Measurements from ENCODE around the gene FAM227B. TPM values are rescaled to one million over a fixed set of nuclear protein-coding genes. Genes with fewer than 3 reads are reported as not detected.
"Not testable (repeated sequence)": the region's sequence is repeated elsewhere in the genome, so short reads cannot be mapped to it uniquely, and the experiment has no call there.

FAM227B gene
- 1 to 10 TPM; 4.1 to 5.7 TPM for total RNA-seq
- 4.5 to 5.1 reads per million in 2 donors for total RNA-seq

GRCh38 chr15:49620658-49621368 lies at the start of gene FAM227B, which contains the start of gene DTWD1:
FAM227B (minus strand) TSS chr15:49620818; CDS start chr15:49615171, 5,647 bp downstream.
DTWD1 (plus strand) TSS chr15:49621048; CDS start chr15:49625168, 4,120 bp downstream.
- no peaks in the 10 kb centered on the region for H3K9me3 ChIP-seq (ENCODE audit: control insufficient read depth, low read length, poor library complexity, severe bottlenecking)
- peak; percentile 98 for ATAC-seq
- peak; percentile 82 to 89 (median 89) for DNase-seq
- Mint-ChIP-seq H3K4me1 (peaks cover 20% of the 10 kb centered on the region), H3K27me3 (no peaks in the 10 kb centered on the region), H3K27ac (peak within 1 kb of the TSS; percentile 95), H3K4me3 (peak within 1 kb of the TSS; percentile 94), H3K36me3 (ENCODE audit: low read depth) (peaks cover 5% of the 10 kb centered on the region)

- no peak overlapping the region for H3K4me3 Mint-ChIP-seq
- H3K27ac Mint-ChIP-seq, result no peak overlapping the region
- no peaks in the 10 kb centered on the region for H3K9me3 ChIP-seq (ENCODE audit: control insufficient read depth, low read length, poor library complexity, severe bottlenecking)
- DNase-seq (no peak), ATAC-seq (no peak)
- no peaks in the 10 kb centered on the region for H3K36me3 Mint-ChIP-seq (ENCODE audit: low read depth)
- H3K27me3 Mint-ChIP-seq, result peaks cover 11% of the 10 kb centered on the region
- H3K4me1 Mint-ChIP-seq, result no peaks in the 10 kb centered on the region
Measured at GRCh38 chr15:49669288-49669687, 48.7 kb upstream of the FAM227B start.

- not testable (repeated sequence) for H3K9me3 ChIP-seq (ENCODE audit: control insufficient read depth, low read length, poor library complexity, severe bottlenecking); ATAC-seq; DNase-seq; H3K27me3 Mint-ChIP-seq; H3K27ac Mint-ChIP-seq; H3K4me3 Mint-ChIP-seq; H3K36me3 Mint-ChIP-seq (ENCODE audit: low read depth); H3K4me1 Mint-ChIP-seq
Measured at GRCh38 chr15:49666486-49666885, 45.9 kb upstream of the FAM227B start.

GRCh38 chr15:49664716-49665115 lies 44.1 kb upstream of the FAM227B start:
- H3K27ac Mint-ChIP-seq, result no peak overlapping the region
- no peak for ATAC-seq
- H3K9me3 ChIP-seq (ENCODE audit: control insufficient read depth, low read length, poor library complexity, severe bottlenecking), result no peaks in the 10 kb centered on the region
- DNase-seq, result no peak
- H3K27me3 Mint-ChIP-seq, result peaks cover 13% of the 10 kb centered on the region
- no peaks in the 10 kb centered on the region for H3K36me3 Mint-ChIP-seq (ENCODE audit: low read depth)
- no peak overlapping the region for H3K4me3 Mint-ChIP-seq
- H3K4me1 Mint-ChIP-seq, result no peaks in the 10 kb centered on the region

- H3K36me3 Mint-ChIP-seq (ENCODE audit: low read depth), result no peaks in the 10 kb centered on the region
- peaks cover 7% of the 10 kb centered on the region for H3K27me3 Mint-ChIP-seq
- H3K27ac Mint-ChIP-seq, result no peak overlapping the region
- no peak overlapping the region for H3K4me3 Mint-ChIP-seq
- H3K9me3 ChIP-seq (ENCODE audit: control insufficient read depth, low read length, poor library complexity, severe bottlenecking), result peaks cover 17% of the 10 kb centered on the region
- no peaks in the 10 kb centered on the region for H3K4me1 Mint-ChIP-seq
- ATAC-seq (no peak), DNase-seq (no peak)
Measured at GRCh38 chr15:49656734-49657133, 36.1 kb upstream of the FAM227B start.

- no peaks in the 10 kb centered on the region for H3K27me3 Mint-ChIP-seq
- peaks cover 17% of the 10 kb centered on the region for H3K9me3 ChIP-seq (ENCODE audit: control insufficient read depth, low read length, poor library complexity, severe bottlenecking)
- ATAC-seq, result no peak
- no peaks in the 10 kb centered on the region for H3K36me3 Mint-ChIP-seq (ENCODE audit: low read depth)
- H3K4me1 Mint-ChIP-seq, result no peaks in the 10 kb centered on the region
- H3K27ac Mint-ChIP-seq, result no peak overlapping the region
- no peak overlapping the region for H3K4me3 Mint-ChIP-seq
- DNase-seq, result no peak
Measured at GRCh38 chr15:49652922-49653321, 32.3 kb upstream of the FAM227B start.

- H3K4me1 Mint-ChIP-seq, result no peaks in the 10 kb centered on the region
Measured at GRCh38 chr15:49650676-49651075, 30.1 kb upstream of the FAM227B start.

GRCh38 chr15:49649987-49650386 lies 29.4 kb upstream of the FAM227B start:
- no peaks in the 10 kb centered on the region for H3K27me3 Mint-ChIP-seq
- H3K4me3 Mint-ChIP-seq, result no peak overlapping the region
- no peak for DNase-seq
- H3K27ac Mint-ChIP-seq, result no peak overlapping the region
- no peaks in the 10 kb centered on the region for H3K4me1 Mint-ChIP-seq
- no peak for ATAC-seq
- peaks cover 16% of the 10 kb centered on the region for H3K9me3 ChIP-seq (ENCODE audit: control insufficient read depth, low read length, poor library complexity, severe bottlenecking)
- H3K36me3 Mint-ChIP-seq (ENCODE audit: low read depth), result no peaks in the 10 kb centered on the region

More at GRCh38 chr15:49650676-49651075, 30.1 kb upstream of the FAM227B start:
- H3K9me3 ChIP-seq (ENCODE audit: control insufficient read depth, low read length, poor library complexity, severe bottlenecking), result peaks cover 16% of the 10 kb centered on the region
- H3K4me3 Mint-ChIP-seq, result no peak overlapping the region
- H3K27ac Mint-ChIP-seq, result no peak overlapping the region
- H3K36me3 Mint-ChIP-seq (ENCODE audit: low read depth), result no peaks in the 10 kb centered on the region
- ATAC-seq, result no peak
- no peaks in the 10 kb centered on the region for H3K27me3 Mint-ChIP-seq
- DNase-seq, result no peak

- ATAC-seq (no peak), DNase-seq (no peak)
- H3K4me1 Mint-ChIP-seq, result no peaks in the 10 kb centered on the region
- H3K36me3 Mint-ChIP-seq (ENCODE audit: low read depth), result peaks cover 3% of the 10 kb centered on the region
- no peaks in the 10 kb centered on the region for H3K27me3 Mint-ChIP-seq
- H3K9me3 ChIP-seq (ENCODE audit: control insufficient read depth, low read length, poor library complexity, severe bottlenecking), result no peaks in the 10 kb centered on the region
- no peak overlapping the region for H3K27ac Mint-ChIP-seq
- no peak overlapping the region for H3K4me3 Mint-ChIP-seq
Measured at GRCh38 chr15:49646891-49647290, 26.3 kb upstream of the FAM227B start.

GRCh38 chr15:49645941-49646340 lies 25.3 kb upstream of the FAM227B start:
- no peak for DNase-seq
- no peaks in the 10 kb centered on the region for H3K27me3 Mint-ChIP-seq
- H3K9me3 ChIP-seq (ENCODE audit: control insufficient read depth, low read length, poor library complexity, severe bottlenecking), result no peaks in the 10 kb centered on the region
- ATAC-seq, result no peak
- no peak overlapping the region for H3K4me3 Mint-ChIP-seq
- H3K4me1 Mint-ChIP-seq, result no peaks in the 10 kb centered on the region
- peaks cover 5% of the 10 kb centered on the region for H3K36me3 Mint-ChIP-seq (ENCODE audit: low read depth)
- H3K27ac Mint-ChIP-seq, result no peak overlapping the region

GRCh38 chr15:49645277-49645676 lies 24.7 kb upstream of the FAM227B start:
- H3K4me1 Mint-ChIP-seq, result no peaks in the 10 kb centered on the region
- H3K27ac Mint-ChIP-seq, result no peak overlapping the region
- H3K4me3 Mint-ChIP-seq, result no peak overlapping the region
- ATAC-seq (no peak), DNase-seq (no peak)
- no peaks in the 10 kb centered on the region for H3K9me3 ChIP-seq (ENCODE audit: control insufficient read depth, low read length, poor library complexity, severe bottlenecking)
- H3K36me3 Mint-ChIP-seq (ENCODE audit: low read depth), result peaks cover 5% of the 10 kb centered on the region
- H3K27me3 Mint-ChIP-seq, result no peaks in the 10 kb centered on the region

GRCh38 chr15:49644364-49644794 lies 23.8 kb upstream of the FAM227B start:
- Mint-ChIP-seq H3K36me3 (ENCODE audit: low read depth) (peaks cover 5% of the 10 kb centered on the region), H3K27ac (no peak overlapping the region), H3K27me3 (no peaks in the 10 kb centered on the region), H3K4me1 (no peaks in the 10 kb centered on the region), H3K4me3 (no peak overlapping the region)
- no peaks in the 10 kb centered on the region for H3K9me3 ChIP-seq (ENCODE audit: control insufficient read depth, low read length, poor library complexity, severe bottlenecking)
- DNase-seq (no peak), ATAC-seq (no peak)

GRCh38 chr15:49637857-49638256 lies 17.2 kb upstream of the FAM227B start:
- H3K36me3 Mint-ChIP-seq (ENCODE audit: low read depth), result peaks cover 5% of the 10 kb centered on the region

GRCh38 chr15:49628379-49628778 lies 7.8 kb upstream of the FAM227B start:
- DNase-seq (no peak), ATAC-seq (no peak)
- Mint-ChIP-seq H3K36me3 (ENCODE audit: low read depth) (peaks cover 6% of the 10 kb centered on the region), H3K4me3 (no peak overlapping the region), H3K27me3 (no peaks in the 10 kb centered on the region), H3K4me1 (peaks cover 7% of the 10 kb centered on the region), H3K27ac (no peak overlapping the region)
- no peaks in the 10 kb centered on the region for H3K9me3 ChIP-seq (ENCODE audit: control insufficient read depth, low read length, poor library complexity, severe bottlenecking)

More at GRCh38 chr15:49637857-49638256, 17.2 kb upstream of the FAM227B start:
- DNase-seq (no peak), ATAC-seq (no peak)
- H3K9me3 ChIP-seq (ENCODE audit: control insufficient read depth, low read length, poor library complexity, severe bottlenecking), result no peaks in the 10 kb centered on the region
- no peaks in the 10 kb centered on the region for H3K27me3 Mint-ChIP-seq
- H3K4me1 Mint-ChIP-seq, result peaks cover 3% of the 10 kb centered on the region
- H3K27ac Mint-ChIP-seq, result no peak overlapping the region
- no peak overlapping the region for H3K4me3 Mint-ChIP-seq
